K562 (cell line): ENCODE measurements around the gene NEIL1. TPM values are rescaled to one million over a fixed set of nuclear protein-coding genes. Genes with fewer than 3 reads are reported as not detected.

Experiments
- ARID2 ChIP-seq: fragments of 450-650 bp; IDR thresholded peaks from 2 replicates; pipeline ENCODE4 v1.6.1; 2017; ENCODE audit warnings: antibody characterized with exemption, mild to moderate bottlenecking
- COPS2 ChIP-seq: fragments of 450-650 bp; conservative IDR thresholded peaks from 2 replicates; pipeline ENCODE4 v1.6.1; 2016; ENCODE audit warnings: mild to moderate bottlenecking, moderate library complexity
- GATAD2B ChIP-seq: fragments of 450-650 bp; IDR thresholded peaks from 2 replicates; pipeline ENCODE4 v1.6.1; 2017; ENCODE audit warnings: mild to moderate bottlenecking, borderline replicate concordance
- HNRNPL ChIP-seq: fragments of 200-400 bp; formaldehyde crosslinking; IDR thresholded peaks from 2 replicates; pipeline ENCODE4 v1.6.1; 2017; ENCODE audit warnings: low read depth, mild to moderate bottlenecking, low read length
- L3MBTL2 ChIP-seq: fragments of 450-650 bp; IDR thresholded peaks from 2 replicates; pipeline ENCODE4 v1.6.1; 2016; ENCODE audit warnings: mild to moderate bottlenecking, moderate library complexity
- OTX1 ChIP-seq: fragments of 450-650 bp; formaldehyde crosslinking; IDR thresholded peaks from 2 replicates; pipeline ENCODE4 v1.4.0; 2022; ENCODE audit warnings: mild to moderate bottlenecking
- SIN3A ChIP-seq, 2 experiments: fragments of 150-350 bp in 1 of 2; IDR thresholded peaks; 2 replicates each; pipeline ENCODE4 v1.6.1; 2011 to 2016; ENCODE audit warnings: borderline replicate concordance in 2 of 2, low read depth in 2 of 2, low read length in 2 of 2, mild to moderate bottlenecking in 2 of 2, moderate library complexity in 2 of 2; ENCODE audit not compliant: control insufficient read depth in 1 of 2
- STAG1 ChIP-seq: sonication (generic); formaldehyde crosslinking; IDR thresholded peaks from 2 replicates; pipeline ENCODE4 v1.5.0; 2020; ENCODE audit warnings: missing genetic modification reagents, borderline replicate concordance
- TAF9B ChIP-seq: fragments of 450-650 bp; IDR thresholded peaks from 2 replicates; pipeline ENCODE4 v1.6.1; 2018; ENCODE audit warnings: mild to moderate bottlenecking; ENCODE audit not compliant: partially characterized antibody
- ZNF143 ChIP-seq: sonication (generic); formaldehyde crosslinking; IDR thresholded peaks from 2 replicates; pipeline ENCODE4 v1.9.0; 2022; ENCODE audit warnings: mild to moderate bottlenecking, missing genetic modification reagents
- ZNF263 ChIP-seq: sonication (generic); formaldehyde crosslinking; IDR thresholded peaks from 2 replicates; pipeline ENCODE4 v1.8.0; 2022; ENCODE audit warnings: mild to moderate bottlenecking, missing genetic modification reagents, borderline replicate concordance
- ZNF431 ChIP-seq: sonication (generic); formaldehyde crosslinking; IDR thresholded peaks from 2 replicates; pipeline ENCODE4 v1.8.0; 2022; ENCODE audit warnings: mild to moderate bottlenecking, missing genetic modification reagents
- polyA plus RNA-seq, 8 experiments: library from polyadenylated mRNA; depleted of rRNA in 4 of 8; stranded (reverse) in 5 of 8; unstranded in 3 of 8; fragments of >200 nt; fragmentation: Nextera tagmentation in 2 of 8; fragmentation: Illumina TruSeq in 1 of 8; extraction: Ambion mirVana in 2 of 8; extraction: Trizol in 1 of 8; gene quantifications; 2 replicates each; pipeline versions ENCODE4 v1.2.1 to v1.2.3, GENCODE V29; 2011 to 2014; ENCODE audit warnings: inconsistent platforms in 1 of 8, missing spikeins in 1 of 8
- total RNA-seq, 7 experiments: library from RNA; depleted of rRNA in 6 of 7; stranded (reverse); fragments of >200 nt in 6 of 7; fragmentation: Illumina TruSeq in 2 of 7; extraction: Trizol in 2 of 7; gene quantifications; 2 replicates each; pipeline versions ENCODE4 v1.2.1 to v1.2.3, GENCODE V29; 2011 to 2021; ENCODE audit warnings: low replicate concordance in 1 of 7
- TF ChIP-seq, protein P1 (sequence below): fragments of 450-650 bp; IDR thresholded peaks from 2 replicates; pipeline ENCODE4 v1.7.0; 2016; ENCODE audit warnings: borderline replicate concordance
- TF ChIP-seq, protein P2 (sequence below): fragments of 450-650 bp; IDR thresholded peaks from 2 replicates; pipeline ENCODE4 v1.6.1; 2016; ENCODE audit warnings: low read depth
- TF ChIP-seq, protein P3 (sequence below): sonication (generic); formaldehyde crosslinking; IDR thresholded peaks from 2 replicates; pipeline ENCODE4 v1.8.0; 2022; ENCODE audit warnings: mild to moderate bottlenecking, low read depth, missing genetic modification reagents

Gene NEIL1
- total and polyA plus RNA-seq, 9 of the 15 experiments (the other 6 are each of a cell fraction or from before 2014, with no cell fraction given) = 0.14 to 4.3 (median 2.4) TPM

DNA sequence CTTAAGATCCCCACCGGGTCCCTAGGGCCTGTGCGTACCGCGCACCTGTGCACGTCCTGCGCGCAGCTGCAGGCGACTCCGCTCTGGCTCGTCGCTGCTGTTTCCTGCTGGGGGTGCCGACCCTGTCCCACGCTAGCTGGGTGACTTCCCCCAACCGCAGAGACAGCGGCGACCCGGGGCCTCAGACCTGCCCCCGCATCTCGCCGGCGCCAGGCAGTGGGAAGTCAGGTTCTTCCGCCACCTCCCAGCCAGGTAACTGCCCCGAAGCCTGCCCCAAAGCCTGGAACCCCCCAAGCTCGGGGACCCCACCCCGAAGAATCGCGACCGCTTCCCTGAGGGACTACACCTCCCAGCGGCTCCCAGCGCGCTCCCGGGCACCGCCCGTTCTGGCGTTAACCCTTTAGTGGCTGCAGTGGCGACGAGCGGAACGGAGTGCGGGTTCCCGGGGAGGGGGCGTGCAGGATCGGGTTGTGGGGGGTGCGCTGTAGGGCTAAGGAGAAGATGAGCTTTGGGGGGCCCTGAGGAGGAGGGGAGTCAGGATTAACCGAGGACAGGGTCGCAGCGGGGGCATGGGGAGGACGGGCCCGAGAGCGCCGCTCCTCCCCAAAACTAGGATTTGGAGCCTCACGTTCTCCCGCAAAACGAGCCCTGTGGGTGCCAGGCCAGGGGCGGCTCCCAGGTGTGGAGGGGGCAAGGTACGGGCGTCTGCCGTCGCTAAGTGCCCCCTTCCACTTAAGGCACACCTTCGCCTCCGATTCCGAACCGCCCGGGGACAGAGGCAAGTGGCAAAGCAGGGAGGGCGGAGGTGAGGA lies 589 bp downstream of the NEIL1 start (continued):
- TF ChIP-seq STAG1 (CRISPR knock-in tag) (0 out of 2 replicates have a peak, but pooled peaks have one; percentile 34), L3MBTL2 (peak; percentile 28; the same call in 1 of the 2 replicates), TAF9B (no peak), ZNF263 (CRISPR knock-in tag) (peak; percentile 95), ZNF431 (CRISPR knock-in tag) (peak; percentile 48; the same call in 1 of the 2 replicates), HNRNPL (0 out of 2 replicates have a peak, but pooled peaks have one; percentile 16), ARID2 (0 out of 2 replicates have a peak, but pooled peaks have one; percentile 16), ZNF143 (peak; percentile 71), COPS2 (no peak), OTX1 (CRISPR knock-in tag) (0 out of 2 replicates have a peak, but pooled peaks have one; percentile 21), SIN3A (IDR thresholded peaks at IDR 0.05; ENCODE audit: borderline replicate concordance in 2 of 2, control insufficient read depth in 1 of 2, low read depth in 2 of 2, low read length in 2 of 2) (no peak), GATAD2B (peak; percentile 49; the same call in 1 of the 2 replicates)
- TF ChIP-seq, protein P1, sequence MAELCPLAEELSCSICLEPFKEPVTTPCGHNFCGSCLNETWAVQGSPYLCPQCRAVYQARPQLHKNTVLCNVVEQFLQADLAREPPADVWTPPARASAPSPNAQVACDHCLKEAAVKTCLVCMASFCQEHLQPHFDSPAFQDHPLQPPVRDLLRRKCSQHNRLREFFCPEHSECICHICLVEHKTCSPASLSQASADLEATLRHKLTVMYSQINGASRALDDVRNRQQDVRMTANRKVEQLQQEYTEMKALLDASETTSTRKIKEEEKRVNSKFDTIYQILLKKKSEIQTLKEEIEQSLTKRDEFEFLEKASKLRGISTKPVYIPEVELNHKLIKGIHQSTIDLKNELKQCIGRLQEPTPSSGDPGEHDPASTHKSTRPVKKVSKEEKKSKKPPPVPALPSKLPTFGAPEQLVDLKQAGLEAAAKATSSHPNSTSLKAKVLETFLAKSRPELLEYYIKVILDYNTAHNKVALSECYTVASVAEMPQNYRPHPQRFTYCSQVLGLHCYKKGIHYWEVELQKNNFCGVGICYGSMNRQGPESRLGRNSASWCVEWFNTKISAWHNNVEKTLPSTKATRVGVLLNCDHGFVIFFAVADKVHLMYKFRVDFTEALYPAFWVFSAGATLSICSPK = peak; percentile 27; the same call in 1 of the 2 replicates
- TF ChIP-seq, protein P2, sequence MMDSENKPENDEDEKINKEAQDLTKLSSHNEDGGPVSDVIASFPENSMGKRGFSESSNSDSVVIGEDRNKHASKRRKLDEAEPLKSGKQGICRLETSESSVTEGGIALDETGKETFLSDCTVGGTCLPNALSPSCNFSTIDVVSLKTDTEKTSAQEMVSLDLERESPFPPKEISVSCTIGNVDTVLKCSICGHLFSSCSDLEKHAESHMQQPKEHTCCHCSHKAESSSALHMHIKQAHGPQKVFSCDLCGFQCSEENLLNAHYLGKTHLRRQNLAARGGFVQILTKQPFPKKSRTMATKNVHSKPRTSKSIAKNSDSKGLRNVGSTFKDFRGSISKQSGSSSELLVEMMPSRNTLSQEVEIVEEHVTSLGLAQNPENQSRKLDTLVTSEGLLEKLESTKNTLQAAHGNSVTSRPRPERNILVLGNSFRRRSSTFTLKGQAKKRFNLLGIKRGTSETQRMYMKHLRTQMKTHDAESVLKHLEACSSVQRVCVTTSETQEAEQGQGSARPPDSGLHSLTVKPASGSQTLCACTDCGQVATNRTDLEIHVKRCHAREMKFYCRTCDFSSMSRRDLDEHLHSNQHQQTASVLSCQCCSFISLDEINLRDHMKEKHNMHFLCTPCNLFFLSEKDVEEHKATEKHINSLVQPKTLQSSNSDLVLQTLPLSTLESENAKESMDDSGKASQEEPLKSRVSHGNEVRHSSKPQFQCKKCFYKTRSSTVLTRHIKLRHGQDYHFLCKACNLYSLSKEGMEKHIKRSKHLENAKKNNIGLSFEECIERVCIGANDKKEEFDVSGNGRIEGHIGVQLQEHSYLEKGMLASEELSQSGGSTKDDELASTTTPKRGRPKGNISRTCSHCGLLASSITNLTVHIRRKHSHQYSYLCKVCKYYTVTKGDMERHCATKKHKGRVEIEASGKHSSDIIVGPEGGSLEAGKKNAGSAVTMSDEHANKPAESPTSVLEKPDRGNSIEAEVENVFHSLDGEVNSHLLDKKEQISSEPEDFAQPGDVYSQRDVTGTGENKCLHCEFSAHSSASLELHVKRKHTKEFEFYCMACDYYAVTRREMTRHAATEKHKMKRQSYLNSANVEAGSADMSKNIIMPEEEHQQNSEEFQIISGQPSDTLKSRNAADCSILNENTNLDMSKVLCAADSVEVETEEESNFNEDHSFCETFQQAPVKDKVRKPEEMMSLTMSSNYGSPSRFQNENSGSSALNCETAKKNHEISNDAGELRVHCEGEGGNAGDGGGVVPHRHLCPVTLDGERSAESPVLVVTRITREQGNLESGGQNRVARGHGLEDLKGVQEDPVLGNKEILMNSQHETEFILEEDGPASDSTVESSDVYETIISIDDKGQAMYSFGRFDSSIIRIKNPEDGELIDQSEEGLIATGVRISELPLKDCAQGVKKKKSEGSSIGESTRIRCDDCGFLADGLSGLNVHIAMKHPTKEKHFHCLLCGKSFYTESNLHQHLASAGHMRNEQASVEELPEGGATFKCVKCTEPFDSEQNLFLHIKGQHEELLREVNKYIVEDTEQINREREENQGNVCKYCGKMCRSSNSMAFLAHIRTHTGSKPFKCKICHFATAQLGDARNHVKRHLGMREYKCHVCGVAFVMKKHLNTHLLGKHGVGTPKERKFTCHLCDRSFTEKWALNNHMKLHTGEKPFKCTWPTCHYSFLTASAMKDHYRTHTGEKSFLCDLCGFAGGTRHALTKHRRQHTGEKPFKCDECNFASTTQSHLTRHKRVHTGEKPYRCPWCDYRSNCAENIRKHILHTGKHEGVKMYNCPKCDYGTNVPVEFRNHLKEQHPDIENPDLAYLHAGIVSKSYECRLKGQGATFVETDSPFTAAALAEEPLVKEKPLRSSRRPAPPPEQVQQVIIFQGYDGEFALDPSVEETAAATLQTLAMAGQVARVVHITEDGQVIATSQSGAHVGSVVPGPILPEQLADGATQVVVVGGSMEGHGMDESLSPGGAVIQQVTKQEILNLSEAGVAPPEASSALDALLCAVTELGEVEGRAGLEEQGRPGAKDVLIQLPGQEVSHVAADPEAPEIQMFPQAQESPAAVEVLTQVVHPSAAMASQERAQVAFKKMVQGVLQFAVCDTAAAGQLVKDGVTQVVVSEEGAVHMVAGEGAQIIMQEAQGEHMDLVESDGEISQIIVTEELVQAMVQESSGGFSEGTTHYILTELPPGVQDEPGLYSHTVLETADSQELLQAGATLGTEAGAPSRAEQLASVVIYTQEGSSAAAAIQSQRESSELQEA = no peak
- TF ChIP-seq, protein P3, sequence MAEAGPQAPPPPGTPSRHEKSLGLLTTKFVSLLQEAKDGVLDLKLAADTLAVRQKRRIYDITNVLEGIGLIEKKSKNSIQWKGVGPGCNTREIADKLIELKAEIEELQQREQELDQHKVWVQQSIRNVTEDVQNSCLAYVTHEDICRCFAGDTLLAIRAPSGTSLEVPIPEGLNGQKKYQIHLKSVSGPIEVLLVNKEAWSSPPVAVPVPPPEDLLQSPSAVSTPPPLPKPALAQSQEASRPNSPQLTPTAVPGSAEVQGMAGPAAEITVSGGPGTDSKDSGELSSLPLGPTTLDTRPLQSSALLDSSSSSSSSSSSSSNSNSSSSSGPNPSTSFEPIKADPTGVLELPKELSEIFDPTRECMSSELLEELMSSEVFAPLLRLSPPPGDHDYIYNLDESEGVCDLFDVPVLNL (CRISPR knock-in tag) = no peak
